AG04450 (cell line): ENCODE data around the gene GSTT4. TPM values are rescaled to one million over a fixed set of nuclear protein-coding genes. Genes with fewer than 3 reads are reported as not detected.
"Not testable (repeated sequence)": the region's sequence is repeated elsewhere in the genome, so short reads cannot be mapped to it uniquely, and the experiment has no call there.

Experiments
- CTCF ChIA-PET: fragments of 300-600, 350-600 bp; formaldehyde crosslinking; extraction: SDS; loops from one replicate; lab custom pipeline; 2022; ENCODE audit warnings: antibody characterized with exemption, inconsistent platforms; lab: Charles Lee
- POLR2A ChIA-PET: fragments of 350-600 bp; formaldehyde crosslinking; extraction: SDS; loops from one replicate; lab custom pipeline; 2021; ENCODE audit warnings: antibody characterized with exemption, inconsistent platforms; lab: Yijun Ruan, JAX
- DNase-seq: peaks from one replicate; pipeline ENCODE4 v3.0.0-alpha.2; 2011; ENCODE audit warnings: low read depth, low spot score
- H3K27ac ChIP-seq: one replicate; pipeline ENCODE4 v1.5.1; 2012; ENCODE audit warnings: low read depth, low read length, control low read depth
- H3K27me3 ChIP-seq: one replicate; pipeline ENCODE4 v1.6.0; 2012; ENCODE audit warnings: low read length; ENCODE audit not compliant: control insufficient read depth, insufficient read depth
- H3K4me3 ChIP-seq: 2 replicates; pipeline ENCODE4 v1.5.1; 2011; ENCODE audit warnings: mild to moderate bottlenecking, low read depth, low read length, control low read depth
- H3K9me3 ChIP-seq: 2 replicates; pipeline ENCODE4 v1.5.1; 2012; ENCODE audit warnings: low read length; ENCODE audit not compliant: control insufficient read depth, insufficient read depth
- CTCF ChIP-seq: IDR thresholded peaks from 2 replicates; pipeline ENCODE4 v1.5.1; 2011; ENCODE audit warnings: low read depth, low read length, control low read depth, inconsistent platforms
- polyA plus RNA-seq: library from polyadenylated mRNA; depleted of rRNA; stranded (reverse); fragments of >200 nt; gene quantifications from 2 replicates; pipeline ENCODE4 v1.2.3, GENCODE V29; 2011

GSTT4 gene
- polyA plus RNA-seq, 1 experiment: not detected

- no peak overlapping the region for H3K4me3 ChIP-seq
- CTCF ChIA-PET: no interaction called here
- no peak for TF ChIP-seq CTCF
Observed at GRCh38 chr22:24049978-24050377, 44.7 kb upstream of the GSTT4 start.

GRCh38 chr22:24049211-24049610 is 44.0 kb upstream of the GSTT4 start:
- H3K9me3 ChIP-seq: no peaks in the 10 kb centered on the region
- no peak for TF ChIP-seq CTCF
- H3K27me3 ChIP-seq: no peaks in the 10 kb centered on the region
- no peak overlapping the region for H3K4me3 ChIP-seq
- DNase-seq: no peak
- CTCF ChIA-PET: no interaction called here
- no peak overlapping the region for H3K27ac ChIP-seq
- POLR2A ChIA-PET: no interaction called here

More at GRCh38 chr22:24049978-24050377, 44.7 kb upstream of the GSTT4 start:
- POLR2A ChIA-PET: no interaction called here
- Histone ChIP-seq H3K27me3 (no peaks in the 10 kb centered on the region), H3K27ac (no peak overlapping the region), H3K9me3 (no peaks in the 10 kb centered on the region)
- no peak for DNase-seq

- H3K9me3 ChIP-seq: no peaks in the 10 kb centered on the region
- no peak for TF ChIP-seq CTCF
- DNase-seq: no peak
- H3K27me3 ChIP-seq: no peaks in the 10 kb centered on the region
- H3K27ac ChIP-seq: no peak overlapping the region
- CTCF ChIA-PET: interaction anchor here (1.4 kb wide), 1 partner anchor 111 kb away, joined by 5 read pairs; no protein-coding TSS in a partner anchor
- POLR2A ChIA-PET: no interaction called here
- no peak overlapping the region for H3K4me3 ChIP-seq
Observed at GRCh38 chr22:24046024-24046423, 40.8 kb upstream of the GSTT4 start.

- CTCF ChIA-PET: no interaction called here
- Histone ChIP-seq H3K27me3 (no peaks in the 10 kb centered on the region), H3K9me3 (no peaks in the 10 kb centered on the region), H3K4me3 (no peak overlapping the region), H3K27ac (no peak overlapping the region)
- no peak for TF ChIP-seq CTCF
- POLR2A ChIA-PET: no interaction called here
- DNase-seq: no peak
Observed at GRCh38 chr22:24043958-24044357, 38.7 kb upstream of the GSTT4 start.

- not testable (repeated sequence) for H3K27ac ChIP-seq
Observed at GRCh38 chr22:24043465-24043864, 38.2 kb upstream of the GSTT4 start.

GRCh38 chr22:24040946-24041345 is 35.7 kb upstream of the GSTT4 start:
- Histone ChIP-seq H3K27ac (no peak overlapping the region), H3K27me3 (no peaks in the 10 kb centered on the region), H3K9me3 (no peaks in the 10 kb centered on the region), H3K4me3 (no peak overlapping the region)
- CTCF ChIA-PET: no interaction called here
- TF ChIP-seq CTCF: no peak
- DNase-seq: no peak
- POLR2A ChIA-PET: no interaction called here

More at GRCh38 chr22:24043465-24043864, 38.2 kb upstream of the GSTT4 start:
- H3K27me3 ChIP-seq, H3K4me3 ChIP-seq, CTCF ChIA-PET, POLR2A ChIA-PET, H3K9me3 ChIP-seq, DNase-seq: not testable (repeated sequence)
